Osteoblast (primary cell): ENCODE measurements around the gene CENPF. TPM values are rescaled to one million over a fixed set of nuclear protein-coding genes. Genes with fewer than 3 reads are reported as not detected.

Source experiments
- DNase-seq: peaks from one replicate; pipeline ENCODE4 v3.0.0; 2011; ENCODE audit warnings: low spot score, mixed read lengths; ENCODE audit not compliant: insufficient read length; ENCODE audit errors: missing footprints
- H2AFZ ChIP-seq: 2 replicates; pipeline ENCODE4 v1.6.0; 2011; ENCODE audit warnings: mild to moderate bottlenecking, low read length
- H3K27ac ChIP-seq: 2 replicates; pipeline ENCODE4 v1.5.1; 2011; ENCODE audit warnings: mild to moderate bottlenecking, low read depth, low read length, moderate library complexity
- H3K27me3 ChIP-seq: 2 replicates; pipeline ENCODE4 v1.6.0; 2012; ENCODE audit warnings: mild to moderate bottlenecking, control low read depth, inconsistent platforms, low read length, moderate library complexity; ENCODE audit not compliant: insufficient read depth
- H3K36me3 ChIP-seq: 2 replicates; pipeline ENCODE4 v1.5.1; 2011; ENCODE audit warnings: mild to moderate bottlenecking, low read length, control low read depth, moderate library complexity; ENCODE audit not compliant: insufficient read depth
- H3K4me1 ChIP-seq: 2 replicates; pipeline ENCODE4 v1.5.1; 2011; ENCODE audit warnings: mild to moderate bottlenecking, low read length, control low read depth, moderate library complexity; ENCODE audit not compliant: insufficient read depth
- H3K4me2 ChIP-seq: 2 replicates; pipeline ENCODE4 v1.6.0; 2011; ENCODE audit warnings: mild to moderate bottlenecking, low read length; ENCODE audit not compliant: insufficient read depth
- H3K4me3 ChIP-seq: fragments of 200-600 bp; sonication (generic); 3 replicates; pipeline ENCODE4 v1.5.1; 2012; ENCODE audit warnings: mild to moderate bottlenecking, low read length, inconsistent platforms; ENCODE audit not compliant: insufficient read depth
- H3K79me2 ChIP-seq: 2 replicates; pipeline ENCODE4 v1.6.0; 2012; ENCODE audit warnings: mild to moderate bottlenecking, low read length, control low read depth, inconsistent platforms; ENCODE audit not compliant: insufficient read depth
- H3K9me3 ChIP-seq: 2 replicates; pipeline ENCODE4 v1.5.1; 2011; ENCODE audit warnings: low read depth, low read length, control low read depth
- H4K20me1 ChIP-seq: 2 replicates; pipeline ENCODE4 v1.6.0; 2012; ENCODE audit warnings: mild to moderate bottlenecking, low read length, control low read depth; ENCODE audit not compliant: insufficient read depth
- total RNA-seq: library from RNA; depleted of rRNA; stranded (reverse); fragments of >200 nt; gene quantifications from 2 replicates; pipeline ENCODE4 v1.2.3, GENCODE V29; 2012
- TF ChIP-seq, protein P1 (sequence below): IDR thresholded peaks from 2 replicates; pipeline ENCODE4 v1.5.1; 2011; ENCODE audit warnings: mild to moderate bottlenecking, low read depth, low read length, moderate library complexity; ENCODE audit errors: extremely low read depth

Gene CENPF
- total RNA-seq, 1 donor: 8.3 TPM

GRCh38 chr1:214632091-214632490 lies 29.1 kb downstream of the CENPF start:
- Histone ChIP-seq H2AFZ (peak overlapping the region; percentile 32), H3K9me3 (no peaks in the 10 kb centered on the region), H3K27me3 (no peaks in the 10 kb centered on the region), H3K36me3 (peaks cover 46% of the 10 kb centered on the region), H3K79me2 (peaks cover 12% of the 10 kb centered on the region), H3K4me1 (peaks cover 4% of the 10 kb centered on the region), H4K20me1 (no peaks in the 10 kb centered on the region), H3K4me3 (no peak overlapping the region), H3K4me2 (no peak overlapping the region), H3K27ac (no peak overlapping the region)
- no peak for DNase-seq
- TF ChIP-seq, protein P1, sequence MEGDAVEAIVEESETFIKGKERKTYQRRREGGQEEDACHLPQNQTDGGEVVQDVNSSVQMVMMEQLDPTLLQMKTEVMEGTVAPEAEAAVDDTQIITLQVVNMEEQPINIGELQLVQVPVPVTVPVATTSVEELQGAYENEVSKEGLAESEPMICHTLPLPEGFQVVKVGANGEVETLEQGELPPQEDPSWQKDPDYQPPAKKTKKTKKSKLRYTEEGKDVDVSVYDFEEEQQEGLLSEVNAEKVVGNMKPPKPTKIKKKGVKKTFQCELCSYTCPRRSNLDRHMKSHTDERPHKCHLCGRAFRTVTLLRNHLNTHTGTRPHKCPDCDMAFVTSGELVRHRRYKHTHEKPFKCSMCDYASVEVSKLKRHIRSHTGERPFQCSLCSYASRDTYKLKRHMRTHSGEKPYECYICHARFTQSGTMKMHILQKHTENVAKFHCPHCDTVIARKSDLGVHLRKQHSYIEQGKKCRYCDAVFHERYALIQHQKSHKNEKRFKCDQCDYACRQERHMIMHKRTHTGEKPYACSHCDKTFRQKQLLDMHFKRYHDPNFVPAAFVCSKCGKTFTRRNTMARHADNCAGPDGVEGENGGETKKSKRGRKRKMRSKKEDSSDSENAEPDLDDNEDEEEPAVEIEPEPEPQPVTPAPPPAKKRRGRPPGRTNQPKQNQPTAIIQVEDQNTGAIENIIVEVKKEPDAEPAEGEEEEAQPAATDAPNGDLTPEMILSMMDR: no peak

GRCh38 chr1:214633686-214634085 lies 30.7 kb downstream of the CENPF start:
- Histone ChIP-seq H3K4me2 (no peak overlapping the region), H3K4me1 (peaks cover 8% of the 10 kb centered on the region), H2AFZ (peak overlapping the region; percentile 35), H3K79me2 (peaks cover 12% of the 10 kb centered on the region), H4K20me1 (no peaks in the 10 kb centered on the region), H3K36me3 (peaks cover 43% of the 10 kb centered on the region), H3K27ac (no peak overlapping the region), H3K27me3 (no peaks in the 10 kb centered on the region), H3K4me3 (no peak overlapping the region), H3K9me3 (no peaks in the 10 kb centered on the region)
- no peak for DNase-seq
- TF ChIP-seq, protein P1: no peak

DNA sequence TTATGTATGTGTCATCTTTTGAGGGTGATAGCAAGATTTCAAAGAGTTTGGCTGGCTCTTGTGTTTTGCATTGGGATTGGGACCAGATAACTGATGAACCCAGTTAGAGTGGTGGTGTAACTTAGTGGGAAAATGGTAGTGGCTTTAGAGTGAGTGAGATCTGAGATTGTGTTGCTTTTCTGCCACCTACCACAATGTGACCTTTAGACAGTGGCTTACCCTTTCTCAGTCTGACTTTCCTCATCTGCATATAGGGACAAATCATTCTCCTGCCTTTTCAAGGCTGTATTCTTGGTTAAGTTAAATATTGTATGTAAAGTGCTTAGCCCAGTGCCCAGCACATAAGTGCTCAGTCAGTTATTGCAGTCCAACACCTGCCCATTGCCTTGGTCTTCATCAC lies 31.3 kb downstream of the CENPF start:
- DNase-seq: no peak
- no peak overlapping the region for H3K4me3 ChIP-seq
- peaks cover 12% of the 10 kb centered on the region for H3K79me2 ChIP-seq
- no peaks in the 10 kb centered on the region for H3K27me3 ChIP-seq
- no peak overlapping the region for H3K27ac ChIP-seq
- H4K20me1 ChIP-seq: no peaks in the 10 kb centered on the region
- peaks cover 13% of the 10 kb centered on the region for H3K4me1 ChIP-seq
- no peak overlapping the region for H3K4me2 ChIP-seq
- TF ChIP-seq, protein P1: no peak
- peaks cover 41% of the 10 kb centered on the region for H3K36me3 ChIP-seq
- no peak overlapping the region for H2AFZ ChIP-seq
- H3K9me3 ChIP-seq: no peaks in the 10 kb centered on the region

- DNase-seq: no peak
- H3K27ac ChIP-seq: no peak overlapping the region
- no peaks in the 10 kb centered on the region for H4K20me1 ChIP-seq
- no peaks in the 10 kb centered on the region for H3K27me3 ChIP-seq
- H3K79me2 ChIP-seq: peaks cover 12% of the 10 kb centered on the region
- H3K9me3 ChIP-seq: no peaks in the 10 kb centered on the region
- TF ChIP-seq, protein P1: no peak
- H3K36me3 ChIP-seq: peaks cover 39% of the 10 kb centered on the region
- no peak overlapping the region for H2AFZ ChIP-seq
- peaks cover 13% of the 10 kb centered on the region for H3K4me1 ChIP-seq
- no peak overlapping the region for H3K4me2 ChIP-seq
- no peak overlapping the region for H3K4me3 ChIP-seq
Measured at GRCh38 chr1:214635086-214635485, 32.1 kb downstream of the CENPF start.
